Effector memory CD4-positive, alpha-beta T cell (primary cell): ENCODE results near the gene BAHCC1.
A peak's percentile ranks its signal among the peaks of the same experiment; 100 is the strongest.

ENCODE experiments used
- DNase-seq, 3 donors: peaks; one replicate each; pipeline ENCODE4 v3.0.0-alpha.2; 2020
- H3K27ac ChIP-seq: 2 replicates; pipeline ENCODE4 v1.7.0; 2013; ENCODE audit warnings: mild to moderate bottlenecking, low read length, moderate library complexity; ENCODE audit not compliant: insufficient read depth, poor library complexity, severe bottlenecking
- H3K27me3 ChIP-seq: replicated peaks from 2 replicates; pipeline ENCODE4 v1.7.0; 2013; ENCODE audit warnings: mild to moderate bottlenecking, low read length; ENCODE audit not compliant: insufficient read depth, control insufficient read depth, poor library complexity, severe bottlenecking
- H3K36me3 ChIP-seq: 2 replicates; pipeline ENCODE4 v1.7.0; 2013; ENCODE audit warnings: mild to moderate bottlenecking, low read length, moderate library complexity; ENCODE audit not compliant: control insufficient read depth, insufficient read depth
- H3K4me1 ChIP-seq: 2 replicates; pipeline ENCODE4 v1.7.0; 2013; ENCODE audit warnings: low read length, mild to moderate bottlenecking; ENCODE audit not compliant: control insufficient read depth, insufficient read depth, poor library complexity, severe bottlenecking
- H3K4me3 ChIP-seq: 2 replicates; pipeline ENCODE4 v1.7.0; 2013; ENCODE audit warnings: low read length, low read depth, mild to moderate bottlenecking; ENCODE audit not compliant: insufficient read depth, poor library complexity, severe bottlenecking
- H3K9me3 ChIP-seq: 2 replicates; pipeline ENCODE4 v1.7.0; 2013; ENCODE audit warnings: mild to moderate bottlenecking, low read length, moderate library complexity; ENCODE audit not compliant: control insufficient read depth

BAHCC1 gene

GRCh38 chr17:81486199-81486810, 91.0 kb downstream of the BAHCC1 start:
- Histone ChIP-seq H3K4me1 (peaks cover 36% of the 10 kb centered on the region), H3K9me3 (no peaks in the 10 kb centered on the region), H3K4me3 (no peak overlapping the region), H3K27ac (no peak overlapping the region), H3K27me3 (peaks cover 7% of the 10 kb centered on the region), H3K36me3 (no peaks in the 10 kb centered on the region)
- no peak for DNase-seq

- Histone ChIP-seq H3K36me3 (no peaks in the 10 kb centered on the region), H3K27me3 (no peaks in the 10 kb centered on the region), H3K4me1 (peaks cover 29% of the 10 kb centered on the region), H3K27ac (no peak overlapping the region), H3K9me3 (no peaks in the 10 kb centered on the region), H3K4me3 (no peak overlapping the region)
- DNase-seq: no peak
These were observed 91.8 kb downstream of the BAHCC1 start for GRCh38 chr17:81487089-81487486.

- Histone ChIP-seq H3K27ac (peak overlapping the region; percentile 48), H3K4me1 (peaks cover 29% of the 10 kb centered on the region), H3K4me3 (peak overlapping the region; percentile 55), H3K27me3 (no peaks in the 10 kb centered on the region), H3K9me3 (no peaks in the 10 kb centered on the region), H3K36me3 (no peaks in the 10 kb centered on the region)
- DNase-seq: peak; percentile 51 to 63 (median 57)
These were observed 92.4 kb downstream of the BAHCC1 start for GRCh38 chr17:81487487-81488275.

GRCh38 chr17:81488276-81488860, 93.1 kb downstream of the BAHCC1 start:
- no peaks in the 10 kb centered on the region for H3K36me3 ChIP-seq
- peak overlapping the region; percentile 48 for H3K27ac ChIP-seq
- H3K4me1 ChIP-seq: peaks cover 29% of the 10 kb centered on the region
- no peak for DNase-seq
- H3K4me3 ChIP-seq: peak overlapping the region; percentile 55
- no peaks in the 10 kb centered on the region for H3K27me3 ChIP-seq
- no peaks in the 10 kb centered on the region for H3K9me3 ChIP-seq

- H3K4me1 ChIP-seq: peaks cover 20% of the 10 kb centered on the region
These were observed 94.0 kb downstream of the BAHCC1 start for GRCh38 chr17:81489012-81489997.

GRCh38 chr17:81489998-81490992, 95.0 kb downstream of the BAHCC1 start:
- H3K27ac ChIP-seq: no peak overlapping the region
- H3K4me1 ChIP-seq: peaks cover 14% of the 10 kb centered on the region
- H3K27me3 ChIP-seq: no peaks in the 10 kb centered on the region

More at GRCh38 chr17:81489012-81489997, 94.0 kb downstream of the BAHCC1 start:
- DNase-seq: no peak
- Histone ChIP-seq H3K27me3 (no peaks in the 10 kb centered on the region), H3K9me3 (no peaks in the 10 kb centered on the region), H3K4me3 (no peak overlapping the region), H3K27ac (no peak overlapping the region), H3K36me3 (no peaks in the 10 kb centered on the region)

GRCh38 chr17:81491181-81491581, 95.9 kb downstream of the BAHCC1 start:
- H3K36me3 ChIP-seq: no peaks in the 10 kb centered on the region
- H3K9me3 ChIP-seq: no peaks in the 10 kb centered on the region
- H3K4me1 ChIP-seq: peaks cover 14% of the 10 kb centered on the region
- DNase-seq: no peak
- H3K27ac ChIP-seq: no peak overlapping the region
- no peaks in the 10 kb centered on the region for H3K27me3 ChIP-seq
- H3K4me3 ChIP-seq: no peak overlapping the region

More at GRCh38 chr17:81489998-81490992, 95.0 kb downstream of the BAHCC1 start:
- DNase-seq: no peak
- Histone ChIP-seq H3K36me3 (no peaks in the 10 kb centered on the region), H3K4me3 (no peak overlapping the region), H3K9me3 (no peaks in the 10 kb centered on the region)

- DNase-seq: no peak
- Histone ChIP-seq H3K4me3 (no peak overlapping the region), H3K4me1 (peaks cover 14% of the 10 kb centered on the region), H3K9me3 (no peaks in the 10 kb centered on the region), H3K27me3 (no peaks in the 10 kb centered on the region), H3K36me3 (no peaks in the 10 kb centered on the region), H3K27ac (no peak overlapping the region)
These were observed 96.5 kb downstream of the BAHCC1 start for GRCh38 chr17:81491761-81492160.

GRCh38 chr17:81492202-81492601, 96.9 kb downstream of the BAHCC1 start:
- DNase-seq: no peak
- no peaks in the 10 kb centered on the region for H3K9me3 ChIP-seq
- no peaks in the 10 kb centered on the region for H3K36me3 ChIP-seq
- no peaks in the 10 kb centered on the region for H3K27me3 ChIP-seq
- H3K4me3 ChIP-seq: no peak overlapping the region
- peaks cover 14% of the 10 kb centered on the region for H3K4me1 ChIP-seq
- no peak overlapping the region for H3K27ac ChIP-seq
